Esophagus squamous epithelium (tissue), 5 donors: ENCODE data around the gene MPPED2. TPM values are rescaled to one million over a fixed set of nuclear protein-coding genes. Genes with fewer than 3 reads are reported as not detected.

Experiments
- DNase-seq: peaks from one replicate; lab custom pipeline; 2025; lab: John Stamatoyannopoulos, UW
- H3K27ac ChIP-seq, 4 donors: fragments of 200-600 bp; sonication (generic); one replicate each; pipeline ENCODE4 v1.5.1; 2016 to 2019; ENCODE audit warnings: mild to moderate bottlenecking in 1 of 4
- H3K27me3 ChIP-seq, 4 donors: fragments of 200-600 bp; sonication (generic); 1 replicate in 3 of 4; 2 replicates in 1 of 4; pipeline versions ENCODE4 v1.5.1 to v1.6.0; 2017 to 2021; ENCODE audit warnings: antibody characterized with exemption in 1 of 4
- H3K36me3 ChIP-seq, 3 donors: fragments of 200-600 bp; sonication (generic); one replicate each; pipeline ENCODE4 v1.5.1; 2016 to 2019
- H3K4me1 ChIP-seq, 3 donors: fragments of 200-600 bp; sonication (generic); one replicate each; pipeline ENCODE4 v1.5.1; 2017 to 2019
- H3K4me3 ChIP-seq, 4 donors: fragments of 200-600 bp; sonication (generic); 1 replicate in 3 of 4; 2 replicates in 1 of 4; pipeline ENCODE4 v1.5.1; 2016 to 2019; ENCODE audit warnings: mild to moderate bottlenecking in 2 of 4, moderate library complexity in 1 of 4
- H3K9me3 ChIP-seq, 3 donors: fragments of 200-600 bp; sonication (generic); one replicate each; pipeline ENCODE4 v1.5.1; 2016 to 2019
- CTCF ChIP-seq, 6 experiments: fragments of 450-650 bp in 4 of 6; fragments of 200-600 bp in 2 of 6; sonication (generic) in 2 of 6; IDR thresholded peaks; one replicate each; pipeline ENCODE4 v1.5.1; 2016 to 2019; ENCODE audit warnings: antibody characterized with exemption in 6 of 6, mild to moderate bottlenecking in 4 of 6, moderate library complexity in 4 of 6
- POLR2A ChIP-seq, 4 donors: fragments of 450-650 bp; IDR thresholded peaks; one replicate each; pipeline ENCODE4 v1.6.1; 2017; ENCODE audit warnings: antibody characterized with exemption in 4 of 4, mild to moderate bottlenecking in 4 of 4, moderate library complexity in 3 of 4
- WGBS, 2 donors: methylation state at CpG; one replicate each; pipeline ENCODE4 v1.1.5; 2018; 5-methylcytosine and 5-hydroxymethylcytosine counted together
- intact Hi-C: fragments of 100-400 bp; cut with DNase I; formaldehyde crosslinking; loops from one replicate; pipeline ENCODE4 v1.15.0; 2022
- total RNA-seq, 4 donors: library from RNA; depleted of rRNA; stranded (reverse); fragments of >200 nt; gene quantifications; one replicate each; pipeline ENCODE4 v1.1.0, GENCODE V29; 2016
- donor health status: DM: yes; HTN: yes; CAD: no.

Gene MPPED2
- total RNA-seq, 4 donors from 2014 or later = 0.49 to 3.2 (median 1.8) TPM

GRCh38 chr11:30550022-30550542 is 36.1 kb downstream of the MPPED2 start:
- 78 to 84% methylated on average over 4 of the region's 4 CpGs for WGBS, 2 donors
- H3K36me3 ChIP-seq = no peaks in the 10 kb centered on the region
- H3K27me3 ChIP-seq = no peaks in the 10 kb centered on the region
- H3K4me1 ChIP-seq = no peaks in the 10 kb centered on the region
- no peak for TF ChIP-seq POLR2A (IDR thresholded peaks at IDR 0.05)
- TF ChIP-seq CTCF (IDR thresholded peaks at IDR 0.05) = no peak
- no peaks in the 10 kb centered on the region for H3K9me3 ChIP-seq
- no peak overlapping the region for H3K27ac ChIP-seq
- intact Hi-C loops = no loop called here
- no peak overlapping the region for H3K4me3 ChIP-seq
- DNase-seq = no peak

- Histone ChIP-seq H3K27me3 (no peaks in the 10 kb centered on the region), H3K36me3 (no peaks in the 10 kb centered on the region), H3K9me3 (no peaks in the 10 kb centered on the region), H3K4me3 (no peak overlapping the region), H3K4me1 (no peaks in the 10 kb centered on the region), H3K27ac (no peak overlapping the region)
- TF ChIP-seq CTCF (IDR thresholded peaks at IDR 0.05) = no peak
- TF ChIP-seq POLR2A (IDR thresholded peaks at IDR 0.05) = no peak
- intact Hi-C loops = no loop called here
- 53 to 83% methylated on average over 4 of the region's 4 CpGs for WGBS, 2 donors
- no peak for DNase-seq
Observed at GRCh38 chr11:30549565-30549964, 36.6 kb downstream of the MPPED2 start.

- Histone ChIP-seq H3K9me3 (no peaks in the 10 kb centered on the region), H3K27ac (no peak overlapping the region), H3K36me3 (no peaks in the 10 kb centered on the region), H3K4me3 (no peak overlapping the region), H3K4me1 (no peaks in the 10 kb centered on the region), H3K27me3 (no peaks in the 10 kb centered on the region)
- no peak for TF ChIP-seq CTCF (IDR thresholded peaks at IDR 0.05)
- no peak for TF ChIP-seq POLR2A (IDR thresholded peaks at IDR 0.05)
- intact Hi-C loops = no loop called here
- 32 to 81% methylated on average over 1 of the region's 1 CpG for WGBS, 2 donors
- no peak for DNase-seq
Observed at GRCh38 chr11:30546334-30546733, 39.8 kb downstream of the MPPED2 start.

GRCh38 chr11:30545507-30545906 is 40.6 kb downstream of the MPPED2 start:
- Histone ChIP-seq H3K9me3 (no peaks in the 10 kb centered on the region), H3K4me3 (no peak overlapping the region), H3K27ac (no peak overlapping the region), H3K36me3 (no peaks in the 10 kb centered on the region), H3K4me1 (no peaks in the 10 kb centered on the region), H3K27me3 (no peaks in the 10 kb centered on the region)
- no peak for DNase-seq
- TF ChIP-seq CTCF (IDR thresholded peaks at IDR 0.05) = no peak
- TF ChIP-seq POLR2A (IDR thresholded peaks at IDR 0.05) = no peak
- intact Hi-C loops = no loop called here
- 89 to 93% methylated on average over 5 of the region's 5 CpGs for WGBS, 2 donors

- WGBS, 2 donors = 72 to 89% methylated on average over 1 of the region's 1 CpG
- no peak overlapping the region for H3K27ac ChIP-seq
- intact Hi-C loops = no loop called here
Observed at GRCh38 chr11:30543066-30543465, 43.1 kb downstream of the MPPED2 start.

More at GRCh38 chr11:30543066-30543465, 43.1 kb downstream of the MPPED2 start:
- Histone ChIP-seq H3K27me3 (no peaks in the 10 kb centered on the region), H3K4me1 (no peaks in the 10 kb centered on the region), H3K9me3 (no peaks in the 10 kb centered on the region), H3K36me3 (no peaks in the 10 kb centered on the region), H3K4me3 (no peak overlapping the region)
- TF ChIP-seq POLR2A (IDR thresholded peaks at IDR 0.05) (no peak), CTCF (IDR thresholded peaks at IDR 0.05) (no peak)
- DNase-seq = no peak
